MCF 10A (cell line): Measurements from ENCODE around the gene NPDC1. TPM values are rescaled to one million over a fixed set of nuclear protein-coding genes. Genes with fewer than 3 reads are reported as not detected.
A peak's percentile ranks its signal among the peaks of the same experiment; 100 is the strongest.

Experiments
- BruUV-seq: library from RNA; stranded (reverse); fragments of 400-500 nt; replicated peaks from 2 replicates; lab custom pipeline; 2021; lab: Mats Ljungman, UMichigan
- CTCF ChIA-PET: fragments of 300-600 bp; sonication (Branson Sonifier 250); formaldehyde crosslinking; extraction: SDS; loops from one replicate; lab custom pipeline; 2021; ENCODE audit warnings: antibody characterized with exemption, inconsistent platforms; lab: Yijun Ruan, JAX
- POLR2A ChIA-PET: fragments of 300-600, 350-650 bp; sonication (Branson Sonifier 250); formaldehyde crosslinking; extraction: SDS; loops from one replicate; lab custom pipeline; 2020; ENCODE audit warnings: antibody characterized with exemption, inconsistent platforms; lab: Yijun Ruan, JAX
- DNase-seq: peaks from one replicate; pipeline ENCODE4 v3.0.0-alpha.2; 2018; ENCODE audit not compliant: unreplicated experiment
- H3K27ac Mint-ChIP-seq: one replicate; pipeline ENCODE4 v1.8.0; 2022; ENCODE audit warnings: mild to moderate bottlenecking, low read depth, mixed read lengths; ENCODE audit not compliant: unreplicated experiment
- H3K27me3 Mint-ChIP-seq: one replicate; pipeline ENCODE4 v1.8.0; 2022; ENCODE audit warnings: mixed read lengths; ENCODE audit not compliant: insufficient read depth, unreplicated experiment
- H3K36me3 Mint-ChIP-seq: one replicate; pipeline ENCODE4 v1.8.0; 2022; ENCODE audit warnings: mild to moderate bottlenecking, moderate library complexity, mixed read lengths; ENCODE audit not compliant: insufficient read depth, unreplicated experiment
- H3K4me1 Mint-ChIP-seq: one replicate; pipeline ENCODE4 v1.8.0; 2022; ENCODE audit warnings: mixed read lengths; ENCODE audit not compliant: insufficient read depth, unreplicated experiment
- H3K4me3 Mint-ChIP-seq: one replicate; pipeline ENCODE4 v1.8.0; 2022; ENCODE audit warnings: mild to moderate bottlenecking, moderate library complexity, mixed read lengths; ENCODE audit not compliant: unreplicated experiment
- H3K9me3 Mint-ChIP-seq: one replicate; pipeline ENCODE4 v1.8.0; 2022; ENCODE audit warnings: mixed read lengths; ENCODE audit not compliant: unreplicated experiment
- CTCF ChIP-seq: fragments of 200-600 bp; IDR thresholded peaks from one replicate; pipeline ENCODE4 v1.8.0; 2022; ENCODE audit warnings: antibody characterized with exemption, mild to moderate bottlenecking; ENCODE audit not compliant: unreplicated experiment
- intact Hi-C: fragments of 100-400 bp; cut with micrococcal nuclease; formaldehyde crosslinking; loops from 2 replicates; pipeline ENCODE4 v1.14.1; 2022
- total RNA-seq: library from RNA; stranded (reverse); gene quantifications from 2 replicates; pipeline ENCODE4 v1.2.3, GENCODE V29; 2022

NPDC1 gene
- total RNA-seq, 1 experiment from 2014 or later: 161 TPM

- Mint-ChIP-seq H3K9me3 (no peaks in the 10 kb centered on the region), H3K36me3 (no peaks in the 10 kb centered on the region), H3K27me3 (no peaks in the 10 kb centered on the region), H3K27ac (no peak overlapping the region), H3K4me1 (no peaks in the 10 kb centered on the region), H3K4me3 (no peak overlapping the region)
- intact Hi-C loops: no loop called here
- no peak for DNase-seq
- no peak for TF ChIP-seq CTCF
- ChIA-PET CTCF (interaction anchor here (0.6 kb wide), 1 partner anchor 239 kb away, joined by 3 read pairs; no protein-coding TSS in a partner anchor), POLR2A (no interaction called here)
- no TSS peak for BruUV-seq
Measured at GRCh38 chr9:137022662-137023008, 23.3 kb downstream of the NPDC1 start.

DNA sequence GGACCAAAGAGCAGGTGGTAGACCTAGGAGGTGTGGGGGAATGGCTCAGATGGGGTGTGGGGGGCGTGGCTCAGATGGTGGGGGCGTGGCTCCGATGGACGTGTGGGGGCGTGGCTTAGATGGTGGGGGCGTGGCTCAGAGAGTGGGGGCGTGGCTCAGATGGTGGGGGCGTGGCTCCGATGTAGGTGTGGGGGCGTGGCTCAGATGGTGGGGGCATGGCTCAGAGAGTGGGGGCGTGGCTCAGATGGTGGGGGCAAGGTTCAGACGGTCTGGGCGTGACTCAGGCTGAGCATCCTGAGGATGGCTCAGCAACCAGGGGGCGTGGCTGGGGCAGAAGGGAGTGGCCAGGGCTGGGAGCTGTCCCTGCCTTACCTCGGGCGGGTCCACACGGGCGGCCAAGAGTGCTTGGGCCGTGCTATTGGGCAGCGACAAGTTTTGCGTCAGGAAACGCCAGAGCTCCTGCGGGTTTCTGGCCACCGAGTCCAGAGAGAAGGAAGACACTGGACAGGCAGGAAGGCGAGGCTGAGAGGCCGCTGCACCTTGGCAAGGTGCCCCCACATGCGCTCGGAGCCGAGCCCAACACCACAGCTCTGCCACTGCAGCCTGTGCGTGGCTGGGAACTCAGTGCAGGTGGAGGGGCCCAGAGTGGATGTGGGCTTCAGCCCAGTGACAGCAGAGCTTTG, 23.9 kb downstream of the NPDC1 start:
- H3K36me3 Mint-ChIP-seq: peaks cover 2% of the 10 kb centered on the region
- H3K9me3 Mint-ChIP-seq: no peaks in the 10 kb centered on the region
- TF ChIP-seq CTCF: no peak
- H3K4me3 Mint-ChIP-seq: no peak overlapping the region
- CTCF ChIA-PET: interaction anchor here (0.6 to 1.4 kb wide), 3 partner anchors 13 to 239 kb away, joined by 3 read pairs; partner anchors contain the start of gene NPDC1
- POLR2A ChIA-PET: no interaction called here
- H3K27me3 Mint-ChIP-seq: no peaks in the 10 kb centered on the region
- peak; percentile 93 for DNase-seq
- BruUV-seq: no TSS peak
- no peaks in the 10 kb centered on the region for H3K4me1 Mint-ChIP-seq
- intact Hi-C loops: no loop called here
- no peak overlapping the region for H3K27ac Mint-ChIP-seq

DNA sequence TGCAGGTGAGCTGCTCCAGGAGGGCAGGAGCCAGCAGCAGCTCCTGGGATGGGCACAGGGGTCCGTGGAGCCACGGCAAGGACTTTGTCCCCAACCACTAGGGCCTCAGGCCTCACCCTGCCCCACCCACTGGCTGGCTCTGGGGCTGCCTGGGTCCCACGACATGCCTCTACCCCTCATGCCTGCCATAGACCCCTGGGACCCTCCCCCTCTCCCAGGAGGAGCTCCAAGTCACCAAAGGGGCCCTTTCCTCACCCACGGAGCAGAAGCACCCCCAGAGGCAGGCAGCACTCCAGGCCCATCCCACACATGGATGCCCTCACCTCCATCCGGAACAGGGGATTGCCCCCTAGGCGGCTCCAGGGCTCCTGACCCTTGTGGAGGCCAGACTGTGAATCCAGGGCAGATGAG, 24.4 kb downstream of the NPDC1 start:
- Mint-ChIP-seq H3K4me3 (no peak overlapping the region), H3K9me3 (no peaks in the 10 kb centered on the region), H3K27me3 (no peaks in the 10 kb centered on the region), H3K4me1 (no peaks in the 10 kb centered on the region), H3K27ac (no peak overlapping the region), H3K36me3 (peaks cover 8% of the 10 kb centered on the region)
- ChIA-PET POLR2A (no interaction called here), CTCF (interaction anchor here (1.0 to 1.4 kb wide), 3 partner anchors 8 to 25 kb away, joined by 3 read pairs; partner anchors contain the start of gene NPDC1)
- DNase-seq: no peak
- no TSS peak for BruUV-seq
- no peak for TF ChIP-seq CTCF
- intact Hi-C loops: no loop called here

- no peak for TF ChIP-seq CTCF
- BruUV-seq: no TSS peak
- no peaks in the 10 kb centered on the region for H3K4me1 Mint-ChIP-seq
- intact Hi-C loops: no loop called here
- H3K9me3 Mint-ChIP-seq: no peaks in the 10 kb centered on the region
- ChIA-PET POLR2A (interaction anchor here (0.6 kb wide), 1 partner anchor 117 kb away, joined by 4 read pairs; no protein-coding TSS in a partner anchor), CTCF (interaction anchor here (0.6 to 1.4 kb wide), 6 partner anchors 9 to 26 kb away, joined by 3 to 4 read pairs (median 3); partner anchors contain the start of gene NPDC1)
- H3K36me3 Mint-ChIP-seq: peaks cover 9% of the 10 kb centered on the region
- DNase-seq: no peak
- no peak overlapping the region for H3K4me3 Mint-ChIP-seq
- no peak overlapping the region for H3K27ac Mint-ChIP-seq
- H3K27me3 Mint-ChIP-seq: no peaks in the 10 kb centered on the region
Measured at GRCh38 chr9:137020771-137021567, 25.0 kb downstream of the NPDC1 start.
